SIG-M5 treated with dmso at 0.1 percent for 504 hours (cell line): Measurements from ENCODE around the gene DNMT3A.

Experiments
- DNase-seq: peaks from one replicate; lab custom pipeline; 2025; ENCODE audit not compliant: unreplicated experiment; lab: John Stamatoyannopoulos, UW

DNMT3A gene

DNA sequence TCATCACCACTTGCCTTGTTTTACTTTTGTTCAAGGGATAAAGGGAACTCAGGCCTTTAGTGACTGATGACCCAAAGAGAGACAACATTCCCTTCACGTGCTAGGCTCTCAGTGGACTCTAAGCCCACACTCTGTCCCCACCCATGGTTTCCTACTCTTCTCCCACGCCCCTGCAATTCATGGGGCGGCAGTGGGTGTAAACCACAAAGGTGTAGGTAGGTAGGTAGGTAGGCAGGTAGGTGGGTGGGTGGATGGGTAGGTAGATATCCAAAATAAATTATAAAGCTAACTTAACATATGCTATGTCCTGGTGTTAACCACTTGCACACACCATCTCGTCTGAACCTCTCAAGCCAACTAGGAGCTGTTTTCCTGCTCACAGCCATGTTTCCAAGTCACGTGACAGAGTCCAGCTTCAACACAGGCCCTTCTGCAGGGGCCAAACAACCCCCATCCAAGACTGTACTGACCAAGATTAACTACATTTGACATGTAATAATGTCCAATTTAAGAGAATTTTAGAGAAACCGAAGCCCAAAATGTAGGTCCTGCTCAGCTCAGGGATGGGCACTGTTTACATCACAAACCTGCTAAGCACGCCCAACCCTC lies 33.7 kb downstream of the DNMT3A start:
- no peak for DNase-seq

- peak; percentile 81 for DNase-seq
Observed at GRCh38 chr2:25306777-25307368, 34.9 kb downstream of the DNMT3A start.

DNA sequence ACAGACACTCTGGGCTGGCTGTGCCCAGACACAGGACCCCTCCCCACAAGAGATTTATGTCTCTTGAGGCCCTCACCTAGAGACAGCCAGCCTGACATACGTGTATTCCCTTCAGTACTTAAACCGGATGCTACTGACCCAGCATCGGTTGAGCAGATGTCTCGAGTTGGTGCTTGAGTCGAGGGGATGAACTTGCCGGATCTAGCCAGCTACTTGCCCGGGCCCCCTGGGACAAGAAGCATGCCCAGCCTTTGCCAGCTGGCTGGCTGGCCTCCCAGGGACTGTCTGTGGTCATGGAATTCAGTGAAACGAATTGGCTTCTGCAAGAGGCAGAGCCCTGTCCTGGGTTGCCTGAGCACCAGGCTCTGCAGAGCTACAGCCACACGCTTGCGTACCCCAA lies 36.0 kb downstream of the DNMT3A start:
- DNase-seq, result no peak

DNA sequence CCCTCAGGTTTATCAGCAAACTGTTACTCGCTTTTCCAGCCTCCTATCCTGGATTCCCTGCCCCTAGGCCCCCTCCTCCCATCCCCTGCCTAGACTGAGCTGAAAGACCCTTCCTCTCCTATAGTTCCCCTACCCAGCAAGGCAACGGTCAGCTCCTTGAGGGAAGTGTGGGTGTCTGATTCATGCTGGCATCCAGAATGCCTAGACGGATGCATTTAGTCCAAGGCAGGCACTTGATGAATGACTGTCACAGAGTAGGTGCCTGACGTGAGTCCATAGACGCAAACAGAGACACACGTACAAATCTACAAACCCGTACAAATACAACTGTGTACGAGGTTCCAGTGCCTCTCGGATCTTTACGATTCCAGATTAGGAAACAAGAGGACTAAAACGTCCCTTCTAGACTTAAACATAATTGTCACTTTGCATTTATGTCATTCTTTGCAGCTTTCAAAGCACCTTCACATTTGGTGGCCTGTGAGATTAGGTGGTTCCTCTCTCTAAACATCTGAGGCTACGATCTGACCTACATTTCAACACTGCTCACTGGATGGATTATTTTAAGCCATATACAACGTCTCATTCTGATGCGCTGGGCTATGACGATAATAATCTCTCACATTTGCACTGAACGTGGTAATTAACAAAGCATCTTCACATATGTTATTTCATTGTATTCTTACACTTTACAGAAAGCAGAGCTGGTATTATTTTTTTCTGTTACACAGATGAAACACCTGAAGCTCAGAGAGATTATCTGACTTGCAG lies 36.7 kb downstream of the DNMT3A start:
- no peak for DNase-seq

GRCh38 chr2:25304321-25304720 lies 37.4 kb downstream of the DNMT3A start:
- DNase-seq, result peak; percentile 75

GRCh38 chr2:25303633-25304236 lies 38.0 kb downstream of the DNMT3A start:
- no peak for DNase-seq

DNA sequence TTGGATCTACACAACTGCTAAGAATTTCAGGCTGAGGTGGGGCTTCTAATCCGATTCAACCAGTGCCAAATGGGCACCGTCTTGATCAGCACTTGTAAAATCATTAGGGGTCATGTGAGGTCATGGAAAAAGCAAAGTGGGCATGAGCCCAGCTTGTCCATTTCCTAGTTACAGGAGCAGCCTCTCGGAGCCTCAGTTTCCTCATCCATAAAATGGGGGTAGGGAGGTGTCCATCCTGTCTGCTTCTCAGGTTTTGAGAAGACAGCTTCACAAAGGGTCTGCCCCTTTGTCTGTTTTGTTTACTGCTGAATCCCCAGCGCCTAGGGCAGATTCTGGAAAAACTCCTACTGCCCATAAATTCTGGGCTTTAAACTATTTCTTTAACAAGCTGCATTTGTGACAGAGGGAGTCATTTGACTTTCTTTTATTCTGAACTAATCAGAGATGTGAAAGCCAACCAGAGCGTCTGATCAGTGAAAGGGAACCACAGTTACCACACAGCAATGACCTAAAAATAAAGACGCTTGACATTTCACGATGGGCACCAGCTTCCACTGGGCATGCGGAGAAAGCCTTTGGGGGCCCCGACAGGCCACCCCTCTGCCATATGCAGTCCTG lies 38.9 kb downstream of the DNMT3A start:
- peak; percentile 36 for DNase-seq

DNA sequence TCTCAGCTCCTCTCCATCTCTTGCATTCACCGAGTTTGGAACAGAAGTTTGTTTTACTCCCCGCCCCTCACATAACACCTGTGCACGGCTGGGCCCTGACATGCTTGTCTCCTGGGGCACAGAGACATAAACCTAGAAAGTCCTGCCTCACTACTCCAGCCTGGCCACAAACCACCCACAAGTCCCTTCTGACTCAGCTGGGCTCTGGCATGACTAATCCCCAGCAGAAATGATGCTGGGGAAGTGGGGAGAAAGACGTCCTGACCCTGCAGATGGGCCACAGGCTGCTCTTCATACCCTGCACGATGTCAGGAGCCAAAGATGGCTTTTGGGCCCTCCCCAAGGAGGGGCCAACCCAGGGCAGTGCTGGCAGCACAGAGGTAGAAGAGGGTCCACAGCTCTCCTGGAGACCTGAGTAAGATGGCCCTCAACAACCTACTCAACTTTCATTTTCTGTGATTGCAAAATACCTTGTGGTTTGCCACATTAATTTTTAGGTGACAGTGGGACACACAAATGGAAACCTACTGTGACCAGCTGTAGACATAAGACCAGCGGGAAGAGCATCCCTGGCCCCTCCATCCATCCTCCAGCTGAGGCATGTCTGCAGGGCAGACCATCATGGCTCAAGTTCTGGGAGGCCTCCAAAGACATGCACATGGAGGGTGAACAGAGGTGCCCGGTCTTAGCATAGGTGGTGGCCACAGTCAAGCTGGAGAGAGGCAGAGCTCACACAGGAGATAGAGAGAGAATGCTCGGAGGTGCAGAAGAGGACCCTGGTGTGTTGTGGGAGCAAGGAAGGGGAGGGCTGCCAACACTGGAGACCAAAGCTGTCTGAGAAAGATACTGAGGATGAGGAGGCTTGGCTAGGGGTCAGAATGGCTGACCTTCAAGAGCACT lies 40.0 kb downstream of the DNMT3A start:
- DNase-seq, result peak; percentile 89

DNA sequence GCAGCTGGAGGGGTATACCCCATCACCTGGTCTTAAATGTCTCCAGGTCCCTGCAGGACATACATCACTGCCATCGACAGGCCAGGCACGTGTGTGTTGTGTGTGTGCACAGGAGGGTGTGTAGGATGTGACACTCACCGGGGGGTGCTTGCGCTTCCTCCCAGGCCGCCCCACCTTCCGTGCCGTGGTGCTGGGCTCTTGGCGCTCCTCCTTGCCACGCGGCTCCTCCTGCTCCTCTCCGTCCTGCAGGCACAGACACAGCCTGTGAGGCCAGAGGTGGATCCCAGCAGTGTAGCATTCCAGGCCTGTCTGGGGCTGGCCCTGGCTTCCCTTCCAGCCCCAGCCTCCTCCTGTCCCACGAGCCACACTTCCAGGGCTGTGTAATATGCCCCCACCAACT lies 41.7 kb downstream of the DNMT3A start:
- no peak for DNase-seq

DNA sequence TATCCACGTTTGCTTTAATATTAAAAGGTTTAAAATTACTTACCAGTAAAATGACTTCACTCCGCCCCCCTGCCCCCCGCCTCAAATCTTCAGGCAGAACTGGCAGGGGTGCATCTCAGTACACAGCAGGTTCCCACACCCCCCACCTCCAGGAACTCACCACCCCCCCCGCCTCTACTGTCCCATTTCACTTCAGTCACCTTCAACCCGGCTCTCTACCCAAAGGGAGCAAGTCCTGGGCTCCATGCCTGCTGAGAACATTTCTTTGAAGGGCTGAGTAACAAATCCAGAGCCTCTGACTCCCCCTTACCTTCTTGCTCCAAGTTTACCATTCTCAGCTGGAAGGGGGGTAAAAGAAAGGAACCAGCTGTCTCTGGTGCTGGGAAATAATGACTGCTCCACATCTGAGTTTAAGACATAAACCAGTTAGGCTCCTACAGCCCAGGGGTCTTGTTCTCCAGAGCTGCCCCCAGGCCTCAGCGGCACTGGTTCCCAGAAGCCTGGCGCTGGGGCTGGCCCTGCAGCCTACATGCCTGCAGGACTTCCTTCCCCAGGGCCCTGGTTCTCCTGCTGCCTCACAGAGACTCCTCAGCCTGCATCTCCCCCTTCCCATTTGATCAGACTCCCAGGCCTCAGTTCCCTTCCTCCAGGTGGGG lies 42.8 kb downstream of the DNMT3A start:
- no peak for DNase-seq

DNA sequence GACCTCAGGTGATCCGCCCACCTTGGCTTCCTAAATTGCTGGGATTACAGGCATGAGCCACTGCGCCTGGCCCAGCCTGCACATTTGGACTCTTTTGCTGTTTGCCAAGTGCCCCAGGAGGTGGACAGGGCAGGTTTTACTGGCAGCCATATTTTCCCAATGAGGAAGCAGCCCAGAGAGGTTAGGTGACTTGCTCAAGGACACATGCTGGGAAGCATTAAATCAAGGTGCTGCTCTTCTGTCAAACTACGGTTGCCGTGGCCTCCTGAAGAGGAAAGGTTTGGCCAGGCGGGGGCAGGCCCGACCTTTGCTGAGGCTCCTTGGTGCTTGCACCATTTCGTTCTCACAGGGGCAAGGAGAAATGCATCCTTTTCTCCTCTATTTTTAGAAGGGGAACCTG lies 44.0 kb downstream of the DNMT3A start:
- DNase-seq, result no peak

- no peak for DNase-seq
Observed at GRCh38 chr2:25295621-25296020, 46.1 kb downstream of the DNMT3A start.

- peak; percentile 66 for DNase-seq
Observed at GRCh38 chr2:25294573-25295462, 46.9 kb downstream of the DNMT3A start.

DNA sequence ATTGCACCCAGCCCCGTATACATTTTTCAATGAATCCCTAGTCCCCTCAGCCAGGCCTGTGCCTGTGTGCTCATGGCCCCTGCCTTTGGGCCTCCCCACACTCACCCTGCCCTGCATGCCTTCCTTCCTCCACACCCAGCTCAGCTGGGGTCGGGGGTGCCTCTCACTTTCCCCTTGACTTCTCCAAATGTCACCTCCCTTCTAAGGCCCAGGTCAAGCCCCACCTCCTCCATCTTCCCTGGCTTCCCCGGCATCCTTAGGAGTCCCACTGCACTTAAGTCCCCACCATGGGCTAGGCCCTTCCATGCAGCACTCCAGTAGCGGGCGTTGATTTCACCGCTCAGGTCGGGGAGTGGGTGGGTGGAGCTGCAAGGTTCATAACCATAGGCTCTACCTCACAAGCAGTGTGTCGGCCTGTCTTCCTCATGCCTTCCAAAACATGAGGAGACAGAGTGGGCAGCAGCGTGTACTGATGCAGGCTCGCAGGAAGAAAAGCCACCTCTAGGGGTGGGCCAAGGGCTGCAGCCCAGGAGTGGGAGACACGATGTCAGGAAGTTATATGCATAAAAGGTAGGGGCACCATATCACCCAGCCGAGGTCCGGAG lies 47.7 kb downstream of the DNMT3A start:
- DNase-seq, result no peak

DNA sequence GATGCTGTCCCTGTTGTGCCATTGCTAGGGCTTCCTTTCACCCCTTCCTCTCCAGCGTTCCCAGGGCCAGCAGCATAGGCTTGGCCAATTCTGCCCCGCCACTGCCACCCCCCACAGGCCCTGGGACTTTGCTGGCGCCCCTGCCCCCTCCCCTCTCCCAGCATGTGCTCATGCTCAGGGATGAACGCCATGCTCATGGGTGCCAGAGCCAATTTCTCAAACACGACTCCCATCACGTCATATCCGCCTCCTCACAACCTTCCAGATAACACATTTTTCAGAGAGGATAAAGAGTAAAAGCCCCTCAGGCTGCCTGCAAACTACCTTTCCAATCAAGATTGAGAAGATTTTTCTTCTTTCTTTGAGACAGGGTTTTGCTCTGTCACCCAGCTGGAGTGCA lies 48.6 kb downstream of the DNMT3A start:
- no peak for DNase-seq

DNA sequence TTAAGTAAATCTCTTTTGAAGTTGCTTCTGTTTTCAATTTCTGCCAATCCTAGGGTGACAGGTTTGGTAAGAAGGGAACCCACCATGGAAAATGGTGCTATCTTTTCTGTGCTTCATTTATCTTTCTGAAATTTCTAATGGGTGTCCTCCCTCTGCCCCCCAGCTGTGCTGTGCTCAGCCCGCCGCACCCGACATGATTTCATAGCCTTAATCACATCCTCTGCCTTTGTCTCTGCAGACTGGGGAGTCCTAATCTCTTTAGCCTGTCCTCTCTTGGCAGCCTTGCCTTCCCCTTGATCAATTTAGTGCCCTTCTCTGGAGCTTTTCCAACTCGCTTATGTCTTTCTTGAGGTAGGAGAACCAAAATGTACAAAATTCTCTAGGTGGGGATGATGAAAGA lies 49.3 kb downstream of the DNMT3A start:
- DNase-seq, result no peak

GRCh38 chr2:25290811-25291495 lies 50.8 kb downstream of the DNMT3A start:
- DNase-seq, result no peak
